ENCODE measurements around the gene FBLN2.

FBLN2 gene

GRCh38 chr3:13665582-13666226, 116.8 kb downstream of the FBLN2 start:
- DNase-seq (ENCODE audit: low read depth), result no peak

- DNase-seq (ENCODE audit: low read depth), result no peak
Observed at GRCh38 chr3:13666227-13666619, 117.3 kb downstream of the FBLN2 start.

GRCh38 chr3:13666781-13667709, 118.1 kb downstream of the FBLN2 start:
- DNase-seq (ENCODE audit: low read depth), result no peak

GRCh38 chr3:13668136-13668535, 119.2 kb downstream of the FBLN2 start:
- no peak for DNase-seq (ENCODE audit: low read depth)

- no peak for DNase-seq (ENCODE audit: low read depth)
Observed at GRCh38 chr3:13669457-13669856, 120.5 kb downstream of the FBLN2 start.

- no peak for DNase-seq (ENCODE audit: low read depth)
Observed at GRCh38 chr3:13670292-13670691, 121.4 kb downstream of the FBLN2 start.

GRCh38 chr3:13671482-13672233, 122.7 kb downstream of the FBLN2 start:
- no peak for DNase-seq (ENCODE audit: low read depth)

- DNase-seq (ENCODE audit: low read depth), result no peak
Observed at GRCh38 chr3:13673207-13673606, 124.3 kb downstream of the FBLN2 start.

GRCh38 chr3:13674538-13675185, 125.7 kb downstream of the FBLN2 start:
- no peak for DNase-seq (ENCODE audit: low read depth)

GRCh38 chr3:13676356-13677017, 127.6 kb downstream of the FBLN2 start:
- DNase-seq (ENCODE audit: low read depth), result no peak

GRCh38 chr3:13677272-13677671, 128.3 kb downstream of the FBLN2 start:
- DNase-seq (ENCODE audit: low read depth), result no peak

- no peak for DNase-seq (ENCODE audit: low read depth)
Observed at GRCh38 chr3:13681931-13682330, 133.0 kb downstream of the FBLN2 start.

GRCh38 chr3:13682331-13683013, 133.5 kb downstream of the FBLN2 start:
- DNase-seq (ENCODE audit: low read depth), result no peak

GRCh38 chr3:13683288-13683687, 134.4 kb downstream of the FBLN2 start:
- DNase-seq (ENCODE audit: low read depth), result no peak

GRCh38 chr3:13683772-13684171, 134.8 kb downstream of the FBLN2 start:
- no peak for DNase-seq (ENCODE audit: low read depth)

- DNase-seq (ENCODE audit: low read depth), result no peak
Observed at GRCh38 chr3:13684350-13684749, 135.4 kb downstream of the FBLN2 start.

- no peak for DNase-seq (ENCODE audit: low read depth)
Observed at GRCh38 chr3:13684854-13685253, 135.9 kb downstream of the FBLN2 start.

- no peak for DNase-seq (ENCODE audit: low read depth)
Observed at GRCh38 chr3:13685721-13686120, 136.8 kb downstream of the FBLN2 start.

GRCh38 chr3:13686367-13687160, 137.6 kb downstream of the FBLN2 start:
- DNase-seq (ENCODE audit: low read depth), result no peak

- DNase-seq (ENCODE audit: low read depth), result no peak
Observed at GRCh38 chr3:13687517-13687943, 138.6 kb downstream of the FBLN2 start.
